Lung (tissue), 12 donors: ENCODE data around the gene SPHK1. TPM values are rescaled to one million over a fixed set of nuclear protein-coding genes. Genes with fewer than 3 reads are reported as not detected.
"Not testable (repeated sequence)": the region's sequence is repeated elsewhere in the genome, so short reads cannot be mapped to it uniquely, and the experiment has no call there.

Experiments used
- ATAC-seq: fragments of 200-7000 bp; cut with Tn5 transposase; one replicate; pipeline ENCODE4 v1.9.1; 2020; ENCODE audit warnings: moderate number of reproducible peaks; ENCODE audit not compliant: insufficient read depth, low FRiP score
- DNase-seq, 3 donors: peaks; one replicate each; pipeline ENCODE4 v3.0.0-alpha.2; 2013 to 2017
- H3K27ac ChIP-seq, 2 donors: one replicate each; pipeline ENCODE4 v1.5.1; 2013; ENCODE audit warnings: mild to moderate bottlenecking in 2 of 2, moderate library complexity in 2 of 2, control low read depth in 1 of 2, inconsistent platforms in 1 of 2, low read depth in 1 of 2, low read length in 1 of 2
- H3K27me3 ChIP-seq, 3 donors: one replicate each; pipeline ENCODE4 v1.5.1; 2013; ENCODE audit warnings: low read length in 2 of 3; ENCODE audit not compliant: control insufficient read depth in 3 of 3, insufficient read depth in 3 of 3
- H3K36me3 ChIP-seq, 4 donors: one replicate each; pipeline ENCODE4 v1.5.1; 2013; ENCODE audit warnings: low read length in 4 of 4, mild to moderate bottlenecking in 1 of 4, moderate library complexity in 1 of 4; ENCODE audit not compliant: control insufficient read depth in 4 of 4, insufficient read depth in 4 of 4
- H3K4me1 ChIP-seq, 5 donors: one replicate each; pipeline ENCODE4 v1.5.1; 2013; ENCODE audit warnings: low read length in 5 of 5, mild to moderate bottlenecking in 2 of 5, moderate library complexity in 1 of 5; ENCODE audit not compliant: control insufficient read depth in 5 of 5, insufficient read depth in 5 of 5
- H3K4me3 ChIP-seq: one replicate; pipeline ENCODE4 v1.5.1; 2013; ENCODE audit warnings: mild to moderate bottlenecking, control low read depth, moderate library complexity
- H3K9ac ChIP-seq, 2 donors: one replicate each; pipeline ENCODE4 v1.5.1; 2013; ENCODE audit warnings: low read length in 2 of 2, control low read depth in 1 of 2; ENCODE audit not compliant: insufficient read depth in 1 of 2
- H3K9me3 ChIP-seq, 4 donors: one replicate each; pipeline ENCODE4 v1.5.1; 2013; ENCODE audit warnings: low read length in 3 of 4, mild to moderate bottlenecking in 1 of 4, moderate library complexity in 1 of 4; ENCODE audit not compliant: control insufficient read depth in 4 of 4, insufficient read depth in 3 of 4
- WGBS, 2 donors: extraction: QIAGEN DNeasy Blood & Tissue Kit; methylation state at CpG; one replicate each; pipeline ENCODE4 v1.1.7; 2013; 5-methylcytosine and 5-hydroxymethylcytosine counted together
- polyA plus RNA-seq, 2 donors: library from polyadenylated mRNA; stranded (reverse); fragments of 200-250 nt; gene quantifications; one replicate each; pipeline ENCODE4 v1.2.1, GENCODE V29; 2013
- total RNA-seq, 2 donors: library from RNA; depleted of rRNA in 1 of 2; stranded (reverse); fragments of >200 nt in 1 of 2; gene quantifications; one replicate each; pipeline ENCODE4 v1.2.1, GENCODE V29; 2014 to 2021
- TF ChIP-seq, protein P1 (sequence below): IDR thresholded peaks from 2 replicates; pipeline ENCODE4 v1.5.1; 2012; ENCODE audit warnings: mild to moderate bottlenecking; ENCODE audit errors: control extremely low read depth, extremely low read depth
- donor health status: control.
- donor health status: control.
- donor health status: Bipolar disorder and iron deficiency.
- donor health status: healthy.
- donor health status: DM: yes; HTN: yes; CAD: no.

The SPHK1 gene
- total and polyA plus RNA-seq, 4 donors = 11.0 to 82.4 (median 15.6) TPM

DNA sequence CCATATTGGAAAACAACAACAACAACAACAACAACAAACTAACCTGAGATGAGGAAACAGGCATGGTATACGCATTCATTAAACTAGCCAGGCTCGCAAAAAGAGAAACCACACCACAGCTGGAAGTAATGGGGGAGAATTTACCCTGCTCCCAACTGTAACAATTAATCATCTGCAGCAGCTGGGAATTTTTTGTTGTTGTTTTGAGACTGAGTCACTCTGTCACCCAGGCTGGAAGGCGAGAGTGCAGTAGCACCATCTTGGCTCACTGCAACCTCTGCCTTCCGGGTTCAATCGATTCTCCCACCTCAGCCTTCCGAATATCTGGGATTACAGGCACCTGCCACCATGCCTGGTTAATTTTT is 47.0 kb upstream of the SPHK1 start:
- WGBS, 2 donors = 80 to 86% methylated on average over 6 of the region's 6 CpGs
- no peaks in the 10 kb centered on the region for H3K9me3 ChIP-seq
- H3K27me3 ChIP-seq = no peaks in the 10 kb centered on the region
- ATAC-seq (no peak), DNase-seq (no peak)
- H3K9ac ChIP-seq = no peak overlapping the region
- H3K4me1 ChIP-seq = no peaks in the 10 kb centered on the region
- H3K4me3 ChIP-seq = no peak overlapping the region
- TF ChIP-seq, protein P1, sequence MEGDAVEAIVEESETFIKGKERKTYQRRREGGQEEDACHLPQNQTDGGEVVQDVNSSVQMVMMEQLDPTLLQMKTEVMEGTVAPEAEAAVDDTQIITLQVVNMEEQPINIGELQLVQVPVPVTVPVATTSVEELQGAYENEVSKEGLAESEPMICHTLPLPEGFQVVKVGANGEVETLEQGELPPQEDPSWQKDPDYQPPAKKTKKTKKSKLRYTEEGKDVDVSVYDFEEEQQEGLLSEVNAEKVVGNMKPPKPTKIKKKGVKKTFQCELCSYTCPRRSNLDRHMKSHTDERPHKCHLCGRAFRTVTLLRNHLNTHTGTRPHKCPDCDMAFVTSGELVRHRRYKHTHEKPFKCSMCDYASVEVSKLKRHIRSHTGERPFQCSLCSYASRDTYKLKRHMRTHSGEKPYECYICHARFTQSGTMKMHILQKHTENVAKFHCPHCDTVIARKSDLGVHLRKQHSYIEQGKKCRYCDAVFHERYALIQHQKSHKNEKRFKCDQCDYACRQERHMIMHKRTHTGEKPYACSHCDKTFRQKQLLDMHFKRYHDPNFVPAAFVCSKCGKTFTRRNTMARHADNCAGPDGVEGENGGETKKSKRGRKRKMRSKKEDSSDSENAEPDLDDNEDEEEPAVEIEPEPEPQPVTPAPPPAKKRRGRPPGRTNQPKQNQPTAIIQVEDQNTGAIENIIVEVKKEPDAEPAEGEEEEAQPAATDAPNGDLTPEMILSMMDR = no peak
- H3K27ac ChIP-seq = no peak overlapping the region
- H3K36me3 ChIP-seq = peaks cover 0 to 7% (median 1%) of the 10 kb centered on the region in 4 donors

DNA sequence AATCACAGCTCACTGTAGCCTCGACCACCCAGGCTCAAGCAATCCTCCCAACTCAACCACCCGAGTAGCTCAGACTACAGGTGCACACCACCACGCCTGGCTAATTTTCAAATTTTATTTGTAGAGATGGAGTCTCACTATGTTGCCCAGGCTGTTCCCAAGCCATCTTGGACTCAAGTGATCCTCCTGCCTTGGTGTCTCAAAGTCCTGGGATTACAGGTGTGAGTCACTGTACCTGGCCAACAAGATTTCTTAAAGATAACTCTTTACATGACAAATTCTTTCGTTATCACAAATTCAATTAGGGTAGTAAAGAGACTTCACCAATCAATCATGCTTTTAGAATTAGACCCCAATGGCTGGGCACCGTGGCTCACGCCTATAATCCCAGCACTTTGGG is 43.1 kb upstream of the SPHK1 start:
- TF ChIP-seq, protein P1 = no peak
- DNase-seq = no peak
- Histone ChIP-seq H3K9me3 (no peaks in the 10 kb centered on the region), H3K9ac (no peak overlapping the region), H3K27ac (no peak overlapping the region), H3K4me3 (no peak overlapping the region), H3K4me1 (no peaks in the 10 kb centered on the region), H3K27me3 (no peaks in the 10 kb centered on the region), H3K36me3 (peaks cover 2 to 22% (median 6%) of the 10 kb centered on the region in 4 donors)
- no peak for ATAC-seq
- 97 to 98% methylated on average over 6 of the region's 6 CpGs for WGBS, 2 donors

DNA sequence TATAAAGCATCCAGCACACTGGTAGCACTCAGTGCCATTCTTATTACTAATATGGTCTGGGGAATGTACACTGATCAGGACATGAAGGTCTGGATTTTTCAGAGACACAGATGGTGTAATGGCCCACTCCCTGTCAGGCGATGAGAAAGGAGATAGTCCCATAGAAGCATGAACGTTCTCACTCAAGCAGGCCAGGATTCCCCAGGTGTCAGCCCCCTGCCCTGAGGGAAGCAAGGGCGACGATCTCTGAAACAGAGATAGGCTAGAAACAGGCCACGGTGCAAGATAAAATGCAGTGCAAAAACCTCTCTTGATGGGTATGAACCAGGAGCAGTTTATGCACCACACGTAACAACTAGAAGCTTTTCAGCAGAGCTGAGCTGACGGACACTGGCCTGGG is 41.3 kb upstream of the SPHK1 start:
- 92 to 98% methylated on average over 7 of the region's 7 CpGs for WGBS, 2 donors
- Histone ChIP-seq H3K9me3 (no peaks in the 10 kb centered on the region), H3K4me3 (no peak overlapping the region), H3K9ac (no peak overlapping the region), H3K4me1 (no peaks in the 10 kb centered on the region), H3K27ac (no peak overlapping the region), H3K36me3 (peaks cover 7 to 28% (median 11%) of the 10 kb centered on the region in 4 donors), H3K27me3 (no peaks in the 10 kb centered on the region)
- DNase-seq (no peak), ATAC-seq (no peak)
- TF ChIP-seq, protein P1 = no peak

- Histone ChIP-seq H3K9me3 (no peaks in the 10 kb centered on the region), H3K36me3 (peaks cover 7 to 28% (median 11%) of the 10 kb centered on the region in 4 donors), H3K27me3 (no peaks in the 10 kb centered on the region), H3K4me3 (no peak overlapping the region), H3K4me1 (no peaks in the 10 kb centered on the region), H3K9ac (no peak overlapping the region), H3K27ac (no peak overlapping the region)
- 91 to 93% methylated on average over 14 of the region's 14 CpGs for WGBS, 2 donors
- TF ChIP-seq, protein P1 = no peak
- no peak for ATAC-seq
- no peak for DNase-seq
Observed at GRCh38 chr17:76345377-76345974, 38.9 kb upstream of the SPHK1 start.

- not testable (repeated sequence) for H3K27me3 ChIP-seq, H3K4me3 ChIP-seq, DNase-seq, H3K9me3 ChIP-seq, H3K4me1 ChIP-seq, H3K27ac ChIP-seq, ATAC-seq, H3K9ac ChIP-seq
- peaks cover 7 to 25% (median 10%) of the 10 kb centered on the region in 4 donors for H3K36me3 ChIP-seq
- WGBS, 2 donors = 96 to 97% methylated on average over 11 of the region's 11 CpGs
Observed at GRCh38 chr17:76346936-76347335, 37.5 kb upstream of the SPHK1 start.
